ENCODE measurements around the gene GALNT15.

GALNT15 gene, protein sequence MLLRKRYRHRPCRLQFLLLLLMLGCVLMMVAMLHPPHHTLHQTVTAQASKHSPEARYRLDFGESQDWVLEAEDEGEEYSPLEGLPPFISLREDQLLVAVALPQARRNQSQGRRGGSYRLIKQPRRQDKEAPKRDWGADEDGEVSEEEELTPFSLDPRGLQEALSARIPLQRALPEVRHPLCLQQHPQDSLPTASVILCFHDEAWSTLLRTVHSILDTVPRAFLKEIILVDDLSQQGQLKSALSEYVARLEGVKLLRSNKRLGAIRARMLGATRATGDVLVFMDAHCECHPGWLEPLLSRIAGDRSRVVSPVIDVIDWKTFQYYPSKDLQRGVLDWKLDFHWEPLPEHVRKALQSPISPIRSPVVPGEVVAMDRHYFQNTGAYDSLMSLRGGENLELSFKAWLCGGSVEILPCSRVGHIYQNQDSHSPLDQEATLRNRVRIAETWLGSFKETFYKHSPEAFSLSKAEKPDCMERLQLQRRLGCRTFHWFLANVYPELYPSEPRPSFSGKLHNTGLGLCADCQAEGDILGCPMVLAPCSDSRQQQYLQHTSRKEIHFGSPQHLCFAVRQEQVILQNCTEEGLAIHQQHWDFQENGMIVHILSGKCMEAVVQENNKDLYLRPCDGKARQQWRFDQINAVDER

DNA sequence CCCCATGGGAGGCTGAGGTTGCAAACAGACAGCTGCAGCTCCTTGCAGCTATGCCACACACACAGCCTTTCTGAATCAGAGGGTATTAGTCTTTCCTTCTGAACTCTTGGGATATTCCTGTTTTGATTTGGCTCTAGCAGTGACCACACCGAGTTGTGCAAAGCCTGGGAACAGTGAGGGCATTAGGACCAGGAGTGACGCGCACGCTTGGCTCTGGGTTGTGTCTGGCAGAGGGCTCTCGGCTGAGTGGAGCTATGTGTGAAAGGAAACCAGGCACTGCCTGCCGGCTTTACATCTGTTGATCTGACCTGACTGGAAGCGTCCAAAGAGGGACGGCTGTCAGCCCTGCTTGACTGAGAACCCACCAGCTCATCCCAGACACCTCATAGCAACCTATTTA is at the start of gene GALNT15:
TSS of gene GALNT15 (plus strand) at position 292 of the 400 bp plus-strand sequence. CDS start 472 bp downstream, outside the sequence.
- DNase-seq = no peak

DNA sequence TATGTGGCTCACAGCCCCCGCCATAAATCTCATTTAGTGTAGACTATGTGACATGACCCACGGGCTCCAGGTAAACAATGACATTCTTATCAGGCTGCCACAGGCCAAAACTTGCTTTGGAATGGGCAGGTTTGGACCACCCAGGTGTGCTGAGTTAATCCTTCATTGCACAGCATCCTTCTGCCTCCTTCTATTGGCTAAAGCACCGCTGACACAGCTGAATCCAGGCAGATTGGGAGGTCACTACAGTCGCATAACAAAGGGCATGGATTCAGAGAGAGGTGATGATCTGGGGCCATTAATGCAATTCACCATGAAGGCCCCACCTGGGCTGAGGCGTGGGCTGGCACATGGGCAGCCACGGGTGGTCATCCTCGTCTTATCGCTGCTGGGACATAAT is 47.8 kb upstream of the GALNT15 start:
- DNase-seq = no peak

DNA sequence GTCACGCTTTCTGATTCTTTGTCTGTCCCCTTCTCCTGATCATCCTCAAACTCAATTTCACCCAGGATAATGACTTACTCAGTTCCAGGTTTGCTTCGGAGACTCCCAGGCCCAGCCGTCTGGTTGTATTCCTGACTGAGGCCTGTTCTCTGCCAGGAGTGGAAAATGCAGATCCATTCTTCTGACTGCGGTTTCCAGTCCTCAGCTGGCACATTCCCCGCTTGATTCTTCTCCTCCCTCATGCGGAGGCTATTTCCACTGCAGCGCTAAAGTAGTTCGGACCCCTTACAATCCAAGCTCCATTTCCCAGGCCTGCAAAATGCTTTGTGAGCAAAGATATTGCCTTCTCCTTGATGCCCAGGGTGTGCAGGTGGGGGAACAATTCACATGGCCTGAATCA is 47.2 kb upstream of the GALNT15 start:
- no peak for DNase-seq

DNA sequence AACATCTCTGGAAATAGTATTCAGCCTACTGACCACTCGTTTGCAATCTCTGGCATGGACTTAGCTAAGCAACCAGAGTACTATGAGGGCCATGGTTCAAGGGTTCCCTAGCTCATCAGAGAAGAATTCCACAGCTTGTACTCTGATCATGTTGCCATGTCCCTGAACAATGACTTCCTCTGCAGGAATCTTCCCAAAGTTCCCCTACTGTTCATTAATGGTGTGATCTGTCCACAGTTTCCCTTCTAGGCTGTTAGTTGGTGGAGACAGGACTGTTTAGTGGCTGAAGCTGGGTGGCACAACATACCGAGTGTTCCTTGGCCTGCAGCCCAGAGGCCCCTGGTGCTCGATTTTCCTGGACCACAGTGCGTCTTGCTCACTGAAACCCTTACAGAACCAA is 44.4 kb upstream of the GALNT15 start:
- no peak for DNase-seq

DNA sequence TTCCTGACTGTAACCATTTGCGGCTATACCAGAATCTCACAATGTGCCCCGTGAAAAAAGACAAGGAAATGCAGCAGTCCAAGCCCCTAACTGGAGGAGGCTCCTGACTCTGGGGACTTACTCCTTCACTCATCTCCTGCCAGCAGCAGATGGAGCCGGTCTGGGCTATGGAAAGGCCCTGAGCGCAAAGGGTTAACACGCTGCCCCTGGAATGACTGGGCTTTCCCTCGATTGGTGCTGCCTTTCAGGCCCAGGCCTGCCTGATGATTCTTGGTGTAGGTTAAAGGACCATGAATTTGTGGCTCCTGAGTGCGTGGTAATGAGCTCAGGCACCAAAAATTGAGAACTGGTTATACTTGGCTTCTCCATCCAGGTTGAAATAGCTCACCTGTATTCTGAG is 42.3 kb upstream of the GALNT15 start:
- no peak for DNase-seq

DNA sequence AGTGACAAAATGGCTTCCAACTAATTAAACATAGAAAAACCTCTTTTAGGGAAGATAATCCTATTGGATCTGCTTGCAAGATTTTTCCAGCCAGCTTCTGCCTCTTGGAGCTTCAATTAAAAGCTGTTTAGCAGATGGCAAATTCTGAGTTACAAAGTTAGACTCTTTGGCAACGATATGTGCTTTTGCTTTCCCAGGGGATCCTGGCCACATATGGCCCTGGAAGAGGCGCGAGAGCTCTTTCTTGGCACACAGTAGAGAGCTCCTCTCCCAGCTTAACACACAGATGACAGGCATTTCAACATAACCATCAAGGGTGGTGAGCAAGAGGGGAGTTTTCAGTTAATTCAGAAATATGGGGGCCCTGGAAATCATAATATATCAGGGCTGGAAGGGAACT is 41.6 kb upstream of the GALNT15 start:
- DNase-seq = no peak

DNA sequence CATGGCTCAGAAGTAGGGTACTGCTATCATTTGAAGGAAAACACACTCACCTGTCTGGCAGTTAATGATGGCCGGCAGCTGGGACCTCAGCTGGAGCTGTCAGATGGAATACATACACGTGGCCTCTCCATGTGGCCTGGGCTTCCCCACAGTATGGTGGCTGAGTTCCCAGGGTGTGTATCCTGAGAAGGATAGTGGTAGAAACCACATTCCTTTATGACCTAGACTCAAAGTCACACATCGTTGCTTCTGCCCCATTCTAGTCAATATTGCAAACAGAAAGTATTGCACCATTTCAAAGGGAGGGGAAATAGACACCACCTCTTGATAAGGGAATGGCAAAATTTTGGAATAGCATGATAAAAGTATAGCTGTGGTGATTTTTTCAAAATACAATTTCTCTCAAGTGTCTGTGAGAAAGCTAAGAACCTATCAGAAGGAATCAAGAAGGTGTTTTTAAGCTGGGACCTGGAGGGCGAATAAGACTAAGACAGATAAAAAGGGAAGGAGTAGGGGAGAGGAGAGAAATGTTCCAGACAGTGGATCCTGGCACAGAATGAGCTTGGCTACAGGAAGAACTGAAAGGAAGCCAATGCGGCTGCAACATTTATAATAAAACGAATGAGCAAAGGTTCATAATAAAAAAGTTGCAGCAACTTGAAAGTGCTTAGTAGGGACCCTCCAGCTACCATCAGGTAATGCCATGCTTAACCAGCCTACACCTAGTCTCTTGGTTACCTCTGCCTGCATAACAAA is 40.1 kb upstream of the GALNT15 start:
- no peak for DNase-seq

DNA sequence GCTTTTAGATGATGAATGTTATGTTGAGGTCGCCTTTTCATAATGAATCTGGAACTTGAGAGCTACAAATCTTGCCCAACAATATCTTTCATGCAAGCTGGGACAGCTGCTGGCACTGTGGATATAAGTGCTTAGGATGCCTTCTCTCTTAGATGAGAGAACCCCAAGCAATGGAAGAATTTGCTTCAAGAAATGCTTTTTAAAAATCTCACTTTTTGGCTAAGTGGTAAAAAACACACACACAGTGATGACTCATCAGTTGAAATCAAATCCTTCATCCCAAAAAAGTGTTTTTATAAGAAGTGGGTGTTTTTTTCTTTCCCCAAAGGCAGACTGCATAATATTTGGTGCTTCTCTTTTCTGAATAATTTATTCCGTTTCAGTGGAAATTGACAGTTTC is 38.4 kb upstream of the GALNT15 start:
- no peak for DNase-seq

DNA sequence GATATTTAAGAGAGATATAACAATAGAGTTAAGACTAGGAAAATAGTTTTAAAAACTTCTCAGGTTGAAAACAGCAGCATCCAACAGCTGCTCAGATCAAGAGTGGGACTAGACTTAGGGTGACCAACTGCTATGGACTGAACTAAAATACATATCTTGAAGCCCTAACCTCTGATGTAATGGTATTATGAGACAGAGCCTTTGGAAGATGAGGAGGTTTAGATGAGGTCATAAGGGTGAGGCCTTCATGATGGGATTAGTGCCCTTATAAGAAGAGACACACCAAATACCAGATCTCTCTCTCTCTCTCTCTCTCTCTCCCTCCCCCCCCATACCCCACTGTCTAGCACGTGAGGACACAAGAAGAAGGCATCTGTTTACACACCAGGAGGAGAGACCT is 37.4 kb upstream of the GALNT15 start:
- no peak for DNase-seq

DNA sequence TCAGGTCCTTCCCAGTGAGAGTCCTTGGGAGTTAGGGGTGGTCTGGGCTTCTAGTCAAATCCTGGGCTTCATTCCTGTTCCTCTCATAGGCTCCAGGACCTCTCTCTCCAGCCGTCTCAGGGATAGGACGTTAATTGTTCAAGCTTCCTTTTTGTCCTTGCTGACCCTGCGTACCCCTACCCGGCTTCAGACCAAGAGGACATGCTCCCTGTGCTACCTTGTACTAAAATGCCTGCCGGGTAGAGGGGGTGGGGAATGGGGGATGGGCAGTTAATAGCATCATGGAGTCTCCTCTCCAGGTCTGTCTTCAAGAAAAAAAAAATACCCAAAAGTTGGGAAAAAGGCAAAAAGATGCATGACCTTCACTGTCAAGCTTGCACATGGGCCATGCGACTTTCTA is 36.5 kb upstream of the GALNT15 start:
- no peak for DNase-seq

DNA sequence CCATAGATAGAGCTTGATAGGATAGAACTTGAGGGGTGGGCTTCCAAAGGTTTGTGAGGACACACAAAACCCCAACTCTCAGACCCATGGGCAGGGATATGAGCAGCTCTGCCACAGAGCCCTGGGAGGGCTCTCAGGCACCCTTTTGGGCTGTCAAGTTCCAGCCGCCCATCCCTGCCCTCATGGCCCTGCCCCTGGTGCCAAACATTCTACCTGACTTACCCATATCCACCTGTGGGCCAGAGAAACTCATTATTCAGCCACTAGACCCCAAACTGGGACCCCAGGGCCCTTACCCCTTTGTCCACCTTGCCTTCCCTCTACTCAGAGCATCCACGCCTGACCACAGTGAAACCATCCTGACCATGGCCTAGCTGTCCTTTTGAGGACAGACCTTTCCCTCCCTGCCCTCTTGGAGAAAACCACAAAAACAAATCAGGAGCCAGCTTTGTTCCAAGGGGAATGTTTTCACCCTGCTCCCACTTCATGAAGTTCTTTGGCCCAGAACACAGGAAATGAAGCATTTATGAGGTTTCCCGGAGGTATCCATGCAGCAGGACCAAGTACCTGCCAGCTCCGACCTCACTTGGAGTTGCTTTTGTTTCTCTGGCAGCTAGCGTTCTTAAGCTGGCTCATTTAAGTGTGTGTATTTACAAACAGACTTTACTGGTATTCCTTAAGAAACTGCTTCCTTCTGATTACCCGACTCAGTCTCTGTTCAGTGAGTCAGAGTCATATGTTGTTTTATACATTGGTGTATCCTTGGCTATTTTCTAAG is 34.2 kb upstream of the GALNT15 start:
- no peak for DNase-seq

DNA sequence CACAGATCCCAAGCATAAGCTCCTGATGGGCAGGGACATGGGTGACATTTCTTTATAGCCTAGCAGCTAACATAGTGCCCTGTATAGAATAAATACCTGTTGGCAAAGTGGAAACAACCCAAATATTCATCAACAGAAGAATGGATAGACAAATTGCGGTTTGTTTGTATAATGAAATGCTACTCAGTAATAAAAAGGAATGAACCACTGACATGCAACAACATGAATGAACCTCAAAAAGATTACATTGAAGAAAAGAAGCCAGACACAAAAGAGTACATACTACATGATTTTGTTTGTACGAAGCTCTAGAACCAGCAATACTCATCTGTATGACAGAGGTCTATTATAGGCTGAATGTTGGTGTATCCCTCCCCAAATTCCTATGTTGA is 33.6 kb upstream of the GALNT15 start:
- DNase-seq = no peak

DNA sequence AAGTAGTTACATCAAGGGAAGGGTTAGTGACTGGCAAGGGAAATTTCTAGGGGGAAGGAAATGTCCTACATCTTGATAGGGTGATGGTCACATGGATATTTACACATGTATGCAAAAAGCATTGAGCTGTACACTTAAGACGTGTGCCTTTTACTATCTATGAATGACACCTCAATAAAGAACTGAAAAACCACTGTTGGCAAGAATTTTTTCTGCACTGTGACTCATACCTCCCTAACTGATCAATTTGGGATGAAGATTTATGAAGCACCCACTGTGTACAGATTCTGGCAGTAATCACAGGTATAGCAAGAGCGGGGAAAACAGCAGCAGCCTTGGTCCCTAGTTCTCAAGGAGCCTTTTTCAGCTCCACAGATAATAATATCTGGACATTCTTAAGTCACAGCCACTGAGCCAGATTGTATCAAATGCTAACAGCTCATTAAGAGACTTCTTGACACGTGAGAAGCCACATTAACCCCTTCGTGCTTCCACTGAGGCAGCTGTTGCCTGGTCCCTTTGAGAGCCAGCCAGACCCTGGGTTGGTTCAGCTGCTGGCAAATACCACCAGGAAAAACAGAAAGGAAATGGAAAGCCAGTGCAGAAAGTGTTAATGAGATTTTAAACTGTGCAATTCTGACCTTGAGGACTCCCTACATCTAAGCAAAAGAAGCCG is 32.0 kb upstream of the GALNT15 start:
- no peak for DNase-seq

DNA sequence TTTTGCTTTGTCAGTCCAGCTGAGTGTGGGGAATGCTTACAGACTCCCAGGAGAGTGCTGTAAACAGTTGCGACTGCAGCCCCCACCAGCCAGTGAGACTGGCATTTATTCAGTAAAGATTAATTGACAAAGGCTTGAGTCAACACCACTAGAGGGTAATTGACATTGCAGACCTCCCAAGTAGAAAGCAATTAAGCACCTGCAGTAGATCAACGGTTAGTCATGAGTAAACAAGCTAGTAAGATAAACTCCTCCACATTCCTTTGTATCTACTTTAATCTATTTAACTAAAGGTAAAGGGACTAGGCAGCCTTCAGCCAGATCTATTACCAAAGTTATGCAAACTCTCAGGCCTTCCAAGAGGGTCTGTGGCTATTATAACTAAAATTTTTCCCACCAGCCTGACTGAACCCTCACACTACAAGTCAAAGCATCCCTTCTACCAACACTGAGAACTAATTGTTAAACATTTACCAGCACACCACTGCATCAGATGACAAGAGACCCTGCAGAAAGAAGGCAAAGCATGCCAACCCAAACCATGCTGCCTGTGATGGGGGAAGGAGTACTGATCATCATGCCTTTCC is 30.5 kb upstream of the GALNT15 start:
- no peak for DNase-seq

DNA sequence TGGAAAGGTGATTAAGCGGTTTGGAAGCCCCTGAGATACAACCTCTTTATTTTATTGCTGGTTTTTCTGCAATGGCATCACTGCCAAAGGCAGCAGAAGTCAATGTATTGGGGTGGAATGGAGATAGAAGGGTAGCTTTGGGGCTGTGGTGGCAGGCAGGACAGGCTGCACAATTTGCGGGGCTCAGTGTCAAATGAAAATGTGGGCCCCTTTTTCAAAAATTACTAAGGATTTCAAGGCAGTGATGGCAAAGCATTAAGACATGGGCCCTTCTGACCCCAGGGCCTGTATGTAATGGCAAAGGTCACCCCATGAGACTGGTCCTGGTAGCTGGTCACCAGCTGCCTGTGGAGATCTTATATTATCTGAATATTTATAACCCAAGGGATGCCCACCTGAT is 29.3 kb upstream of the GALNT15 start:
- no peak for DNase-seq

DNA sequence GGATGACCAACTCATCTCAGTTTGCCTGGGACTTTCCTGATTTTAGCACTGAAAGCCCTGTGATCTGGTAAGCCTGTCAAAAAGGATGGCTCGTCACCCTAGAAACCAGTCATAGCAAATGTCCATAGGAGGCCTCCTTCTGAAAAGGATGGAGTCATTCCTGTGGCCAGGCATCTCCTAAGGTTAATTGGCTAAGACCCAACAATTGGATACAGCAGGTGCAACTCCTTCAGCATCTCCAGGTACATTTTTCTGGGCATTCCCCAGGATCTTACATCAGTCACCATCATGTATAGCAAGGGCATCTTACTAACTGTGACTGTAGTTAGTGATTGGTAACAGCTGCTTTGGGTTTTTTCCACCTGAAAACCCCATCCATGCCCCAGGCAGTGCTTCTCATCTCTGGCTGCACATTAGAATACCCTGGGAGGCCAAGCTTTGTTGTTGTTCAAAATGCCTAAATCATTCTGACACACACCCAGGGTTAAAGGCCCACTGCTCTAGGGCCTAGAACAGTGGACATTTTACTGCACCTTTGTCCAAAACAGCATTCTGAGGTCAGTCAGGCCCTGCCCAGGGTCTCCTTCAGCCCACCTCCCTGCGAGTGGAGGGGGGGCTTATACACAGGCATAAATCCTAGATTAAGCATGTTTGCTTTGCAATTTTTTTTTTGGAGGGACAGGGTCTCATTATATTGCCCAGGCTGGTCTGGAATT is 28.3 kb upstream of the GALNT15 start:
- DNase-seq = no peak

DNA sequence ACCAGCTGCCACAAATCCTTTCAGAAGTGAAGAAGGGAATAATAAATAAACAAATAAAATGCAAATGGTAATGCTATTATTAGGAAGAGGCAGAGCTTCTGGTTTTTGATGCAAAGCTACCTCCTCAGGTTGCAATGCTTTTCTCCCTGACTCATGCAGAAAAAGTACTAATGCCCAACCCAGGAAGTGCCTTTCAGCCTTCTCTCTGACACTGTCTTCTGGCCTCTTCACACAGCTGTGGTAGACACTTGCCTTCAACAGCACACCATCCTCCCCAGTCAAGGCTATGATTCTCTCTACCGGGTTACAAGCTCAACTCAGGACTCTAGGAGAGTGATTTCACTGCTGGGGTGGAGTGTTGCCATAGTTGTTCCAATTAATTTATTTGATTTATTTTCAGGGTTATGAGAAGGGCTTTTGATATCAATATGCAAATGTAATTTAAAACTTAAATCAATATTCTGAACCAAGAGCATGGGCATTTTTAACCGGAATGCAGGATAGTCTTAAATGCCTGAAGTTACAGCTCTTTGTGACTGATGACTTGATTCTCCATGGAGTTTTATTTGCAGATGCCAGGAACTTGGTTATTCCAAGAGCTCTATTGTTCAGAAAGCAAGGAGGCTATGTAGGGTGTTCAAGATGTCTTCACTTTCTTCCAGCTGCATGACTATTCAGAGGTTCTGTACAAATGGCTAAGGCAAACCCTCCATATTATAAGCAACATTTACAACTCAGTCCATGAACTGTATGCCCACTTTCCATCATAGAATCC is 27.1 kb upstream of the GALNT15 start:
- no peak for DNase-seq

DNA sequence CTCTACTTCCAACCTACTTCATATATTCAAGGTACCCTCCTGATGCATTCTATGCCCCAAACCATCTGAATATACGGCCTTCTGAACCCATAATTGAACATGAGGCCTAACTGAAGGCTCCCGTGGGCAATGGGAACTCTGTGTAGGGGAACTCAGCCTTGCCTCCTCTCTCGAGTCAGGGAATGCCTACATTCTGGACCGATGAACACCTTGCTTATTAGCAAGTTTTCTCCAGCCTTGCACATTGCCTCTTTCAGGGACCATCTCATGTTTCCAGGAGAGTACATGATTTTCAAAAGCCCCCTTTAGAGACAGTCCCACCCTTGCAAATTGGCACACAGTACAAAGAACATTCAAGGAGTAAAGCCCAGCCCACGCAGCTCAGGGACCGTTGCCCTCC is 26.3 kb upstream of the GALNT15 start:
- no peak for DNase-seq

DNA sequence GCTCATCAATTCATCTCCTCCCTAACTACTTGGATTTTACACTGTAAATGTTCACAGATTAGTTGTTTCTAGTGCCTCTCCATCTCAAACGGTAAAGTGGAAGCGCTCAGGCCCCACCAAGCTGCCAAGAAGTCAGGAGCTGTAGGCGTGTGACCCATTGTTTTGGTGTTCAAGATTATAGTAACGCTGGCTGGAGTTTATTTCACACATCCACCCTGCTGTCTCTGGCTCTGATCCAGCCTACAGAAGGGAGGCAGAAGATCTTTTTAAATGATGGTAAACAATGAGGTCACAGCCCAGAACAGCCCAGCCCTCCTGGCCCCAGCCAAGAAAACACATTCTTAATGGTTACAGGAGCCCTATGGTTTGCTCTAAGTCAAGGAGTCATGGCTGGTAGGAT is 25.7 kb upstream of the GALNT15 start:
- no peak for DNase-seq

DNA sequence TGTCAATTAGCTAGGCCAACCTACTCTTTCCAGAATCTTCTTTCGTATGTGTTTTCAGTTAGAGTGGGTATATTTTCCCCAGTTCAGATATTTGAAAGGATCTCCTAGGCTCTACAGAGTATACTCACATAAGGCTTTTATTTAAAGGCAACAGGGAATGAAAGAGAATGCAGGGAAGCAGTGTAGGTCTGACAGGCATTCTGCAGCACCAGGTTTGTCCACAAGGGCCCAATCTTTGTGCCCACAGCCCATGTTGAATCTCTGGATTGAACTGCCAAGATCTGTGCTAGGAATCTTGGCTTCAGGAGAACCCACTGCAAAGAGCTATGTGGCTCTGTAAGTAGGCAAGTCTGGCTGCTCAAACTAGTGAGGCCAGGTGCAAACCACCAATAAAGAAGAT is 24.2 kb upstream of the GALNT15 start:
- DNase-seq = no peak

DNA sequence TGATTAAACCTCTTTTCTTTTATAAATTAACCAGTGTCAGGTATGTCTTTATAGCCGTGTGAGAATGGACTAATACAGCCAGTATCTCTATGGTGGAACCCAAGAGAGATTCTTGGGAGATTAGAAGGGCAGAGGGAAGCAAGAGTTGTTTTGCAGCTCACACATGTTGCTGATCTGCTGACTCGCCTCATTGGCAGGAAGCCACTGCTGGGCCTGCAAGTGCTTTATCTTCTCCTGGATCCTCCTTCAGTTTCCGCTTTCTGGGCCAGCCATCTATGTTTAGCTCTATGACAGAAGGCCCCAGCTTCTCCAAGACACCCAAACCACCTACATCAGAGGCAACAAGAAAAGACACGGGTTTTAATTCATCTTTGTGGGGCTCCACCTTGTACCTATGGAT is 23.4 kb upstream of the GALNT15 start:
- DNase-seq = no peak
